ENCODE measurements around the gene MAP3K15. TPM values are rescaled to one million over a fixed set of nuclear protein-coding genes. Genes with fewer than 3 reads are reported as not detected.
A peak's percentile ranks its signal among the peaks of the same experiment; 100 is the strongest.

MAP3K15 gene
- 2.6 TPM for polyA plus RNA-seq (2013, experiment 1 of 2)
- polyA plus RNA-seq (2013, experiment 2 of 2): 2.8 TPM

GRCh38 chrX:19514791-19515614, at the start of gene MAP3K15:
Gene MAP3K15, minus strand, starts transcription at chrX:19515508. Its CDS starts 247 bp downstream, at chrX:19515261.
- H3K9me3 ChIP-seq (ENCODE audit: control insufficient read depth, low read length): no peaks in the 10 kb centered on the region
- H3K27ac ChIP-seq (ENCODE audit: low read depth, low read length, severe bottlenecking): no peak within 1 kb of the TSS
- peak within 1 kb of the TSS; percentile 21 for H3K4me3 ChIP-seq (ENCODE audit: extremely low read depth, insufficient read depth, low read length, poor library complexity, severe bottlenecking)
- no peaks in the 10 kb centered on the region for H3K36me3 ChIP-seq (ENCODE audit: control insufficient read depth, insufficient read depth, low read length)
- WGBS, 2 experiments (ENCODE audit: insufficient coverage in 2 of 2): 0% methylated on average over 5 to 15 of the region's 100 CpGs
- H3K4me1 ChIP-seq (ENCODE audit: control insufficient read depth, insufficient read depth, low read length, poor library complexity, severe bottlenecking): no peaks in the 10 kb centered on the region

DNA sequence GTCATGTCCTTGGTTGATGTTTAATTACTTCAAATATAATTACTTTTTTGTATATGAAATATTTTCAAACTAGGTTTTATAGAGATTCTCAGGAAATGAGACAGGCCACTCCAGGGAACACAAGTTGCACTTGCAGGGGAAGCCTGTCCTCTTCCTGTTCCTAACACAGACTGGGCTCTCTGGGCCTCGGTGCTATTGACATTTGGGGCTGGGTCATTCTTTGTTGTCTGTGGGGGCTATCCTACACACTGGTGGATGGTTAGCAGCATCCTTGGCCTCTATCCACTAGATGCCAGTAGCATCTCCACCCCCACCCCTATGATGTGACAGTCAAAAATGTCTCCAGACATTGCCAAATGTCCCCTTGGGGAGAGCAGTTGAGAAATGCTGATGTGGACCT, 49.3 kb upstream of the MAP3K15 start:
- Histone ChIP-seq H3K27ac (ENCODE audit: low read depth, low read length, severe bottlenecking) (no peak overlapping the region), H3K9me3 (ENCODE audit: control insufficient read depth, low read length) (no peaks in the 10 kb centered on the region), H3K4me1 (ENCODE audit: control insufficient read depth, insufficient read depth, low read length, poor library complexity, severe bottlenecking) (peaks cover 6% of the 10 kb centered on the region), H3K4me3 (ENCODE audit: extremely low read depth, insufficient read depth, low read length, poor library complexity, severe bottlenecking) (no peak overlapping the region), H3K36me3 (ENCODE audit: control insufficient read depth, insufficient read depth, low read length) (no peaks in the 10 kb centered on the region)
- no CpG with 5 or more reads among the region's 1 CpG for WGBS, 2 experiments (ENCODE audit: insufficient coverage in 2 of 2)

DNA sequence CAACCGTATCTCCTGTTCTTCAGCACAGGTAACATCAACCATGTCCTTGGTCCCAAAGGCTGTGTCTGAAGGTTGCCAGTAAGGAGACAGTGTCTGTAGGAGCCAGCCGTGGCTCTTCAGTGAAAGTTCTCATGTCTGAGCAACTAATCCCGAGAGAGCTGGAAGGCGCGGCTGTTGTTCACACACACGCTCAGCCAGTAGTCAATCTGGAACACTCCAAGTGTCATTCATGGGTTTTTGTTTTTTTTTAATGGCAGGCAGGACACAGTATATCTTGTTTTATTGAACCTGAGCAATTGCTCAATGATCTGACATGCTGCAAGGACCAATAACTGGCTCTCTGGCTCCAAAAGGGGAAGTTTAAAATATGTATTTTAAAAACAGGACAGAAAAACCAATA, 48.4 kb upstream of the MAP3K15 start:
- H3K27ac ChIP-seq (ENCODE audit: low read depth, low read length, severe bottlenecking): no peak overlapping the region
- H3K36me3 ChIP-seq (ENCODE audit: control insufficient read depth, insufficient read depth, low read length): no peaks in the 10 kb centered on the region
- H3K4me1 ChIP-seq (ENCODE audit: control insufficient read depth, insufficient read depth, low read length, poor library complexity, severe bottlenecking): peaks cover 6% of the 10 kb centered on the region
- 100% methylated on average over 1 to 5 of the region's 6 CpGs for WGBS, 2 experiments (ENCODE audit: insufficient coverage in 2 of 2)
- H3K4me3 ChIP-seq (ENCODE audit: extremely low read depth, insufficient read depth, low read length, poor library complexity, severe bottlenecking): no peak overlapping the region
- H3K9me3 ChIP-seq (ENCODE audit: control insufficient read depth, low read length): no peaks in the 10 kb centered on the region

GRCh38 chrX:19563327-19563726, 48.0 kb upstream of the MAP3K15 start:
- H3K9me3 ChIP-seq (ENCODE audit: control insufficient read depth, low read length): no peaks in the 10 kb centered on the region
- WGBS, 2 experiments (ENCODE audit: insufficient coverage in 2 of 2): 94 to 98% methylated on average over 7 to 8 of the region's 10 CpGs
- H3K36me3 ChIP-seq (ENCODE audit: control insufficient read depth, insufficient read depth, low read length): no peaks in the 10 kb centered on the region
- no peak overlapping the region for H3K27ac ChIP-seq (ENCODE audit: low read depth, low read length, severe bottlenecking)
- H3K4me3 ChIP-seq (ENCODE audit: extremely low read depth, insufficient read depth, low read length, poor library complexity, severe bottlenecking): no peak overlapping the region
- peaks cover 6% of the 10 kb centered on the region for H3K4me1 ChIP-seq (ENCODE audit: control insufficient read depth, insufficient read depth, low read length, poor library complexity, severe bottlenecking)

DNA sequence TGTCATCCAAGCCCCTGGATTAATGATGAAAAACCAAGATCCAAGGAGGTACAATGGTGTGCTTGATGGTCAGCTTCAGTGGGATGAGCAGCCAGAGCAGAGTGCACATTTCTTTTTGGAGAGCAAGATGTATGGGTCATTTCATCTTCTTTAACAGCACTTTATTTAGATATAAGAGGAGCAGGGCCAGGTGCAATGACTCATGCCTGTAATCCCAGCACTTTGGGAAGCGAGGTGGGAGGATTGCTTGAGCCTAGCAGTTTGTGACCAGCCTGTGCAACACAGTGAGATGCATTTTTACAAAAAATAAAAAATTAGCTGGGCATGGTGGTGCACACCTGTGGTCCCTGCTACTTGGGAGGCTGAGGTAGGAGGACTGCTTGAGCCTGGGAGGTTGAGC, 45.3 kb upstream of the MAP3K15 start:
- whole genome bisulfite sequencing, 2 experiments (ENCODE audit: insufficient coverage in 2 of 2): 100% methylated on average over 1 of the region's 1 CpG; no CpG with 5 or more reads in 1 of the 2 experiments

GRCh38 chrX:19557822-19558221, 42.5 kb upstream of the MAP3K15 start:
- H3K36me3 ChIP-seq (ENCODE audit: control insufficient read depth, insufficient read depth, low read length): no peaks in the 10 kb centered on the region
- H3K4me3 ChIP-seq (ENCODE audit: extremely low read depth, insufficient read depth, low read length, poor library complexity, severe bottlenecking): no peak overlapping the region
- H3K4me1 ChIP-seq (ENCODE audit: control insufficient read depth, insufficient read depth, low read length, poor library complexity, severe bottlenecking): no peaks in the 10 kb centered on the region
- no peaks in the 10 kb centered on the region for H3K9me3 ChIP-seq (ENCODE audit: control insufficient read depth, low read length)
- WGBS, 2 experiments (ENCODE audit: insufficient coverage in 2 of 2): no CpG with 5 or more reads among the region's 2 CpGs
- no peak overlapping the region for H3K27ac ChIP-seq (ENCODE audit: low read depth, low read length, severe bottlenecking)

More for the DNA sequence above, 45.3 kb upstream of the MAP3K15 start:
- H3K4me1 ChIP-seq (ENCODE audit: control insufficient read depth, insufficient read depth, low read length, poor library complexity, severe bottlenecking): no peaks in the 10 kb centered on the region
- no peaks in the 10 kb centered on the region for H3K36me3 ChIP-seq (ENCODE audit: control insufficient read depth, insufficient read depth, low read length)
- H3K4me3 ChIP-seq (ENCODE audit: extremely low read depth, insufficient read depth, low read length, poor library complexity, severe bottlenecking): no peak overlapping the region
- no peak overlapping the region for H3K27ac ChIP-seq (ENCODE audit: low read depth, low read length, severe bottlenecking)
- no peaks in the 10 kb centered on the region for H3K9me3 ChIP-seq (ENCODE audit: control insufficient read depth, low read length)

GRCh38 chrX:19556202-19556601, 40.9 kb upstream of the MAP3K15 start:
- no peak overlapping the region for H3K4me3 ChIP-seq (ENCODE audit: extremely low read depth, insufficient read depth, low read length, poor library complexity, severe bottlenecking)
- H3K27ac ChIP-seq (ENCODE audit: low read depth, low read length, severe bottlenecking): no peak overlapping the region
- WGBS, 2 experiments (ENCODE audit: insufficient coverage in 2 of 2): 100% methylated on average over 1 of the region's 4 CpGs; no CpG with 5 or more reads in 1 of the 2 experiments
- H3K4me1 ChIP-seq (ENCODE audit: control insufficient read depth, insufficient read depth, low read length, poor library complexity, severe bottlenecking): no peaks in the 10 kb centered on the region
- H3K36me3 ChIP-seq (ENCODE audit: control insufficient read depth, insufficient read depth, low read length): no peaks in the 10 kb centered on the region
- no peaks in the 10 kb centered on the region for H3K9me3 ChIP-seq (ENCODE audit: control insufficient read depth, low read length)

- H3K27ac ChIP-seq (ENCODE audit: low read depth, low read length, severe bottlenecking): no peak overlapping the region
- WGBS, 2 experiments (ENCODE audit: insufficient coverage in 2 of 2): 89 to 94% methylated on average over 3 of the region's 5 CpGs
- no peaks in the 10 kb centered on the region for H3K9me3 ChIP-seq (ENCODE audit: control insufficient read depth, low read length)
- H3K4me1 ChIP-seq (ENCODE audit: control insufficient read depth, insufficient read depth, low read length, poor library complexity, severe bottlenecking): no peaks in the 10 kb centered on the region
- no peaks in the 10 kb centered on the region for H3K36me3 ChIP-seq (ENCODE audit: control insufficient read depth, insufficient read depth, low read length)
- no peak overlapping the region for H3K4me3 ChIP-seq (ENCODE audit: extremely low read depth, insufficient read depth, low read length, poor library complexity, severe bottlenecking)
These were observed 40.4 kb upstream of the MAP3K15 start for GRCh38 chrX:19555683-19556082.

DNA sequence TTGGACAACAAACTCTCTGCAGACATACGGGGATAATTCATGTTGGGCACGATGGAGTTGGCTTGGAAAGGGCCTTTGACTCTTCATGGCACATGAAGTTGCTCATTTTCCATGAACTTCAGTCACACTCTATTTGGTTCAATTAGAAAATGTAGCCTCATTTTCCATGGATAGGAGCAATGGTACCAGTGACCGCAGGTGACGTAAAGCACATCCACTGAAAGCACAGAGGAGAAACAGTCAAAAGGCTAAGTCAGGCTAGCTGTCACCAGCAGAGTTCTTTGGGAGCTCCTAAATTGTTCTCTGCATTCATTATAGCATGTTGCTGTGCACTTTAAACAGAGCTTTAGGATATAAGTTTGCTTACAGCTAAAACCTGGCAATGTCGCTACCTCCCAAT, 39.9 kb upstream of the MAP3K15 start:
- Histone ChIP-seq H3K27ac (ENCODE audit: low read depth, low read length, severe bottlenecking) (no peak overlapping the region), H3K4me3 (ENCODE audit: extremely low read depth, insufficient read depth, low read length, poor library complexity, severe bottlenecking) (no peak overlapping the region), H3K4me1 (ENCODE audit: control insufficient read depth, insufficient read depth, low read length, poor library complexity, severe bottlenecking) (no peaks in the 10 kb centered on the region), H3K9me3 (ENCODE audit: control insufficient read depth, low read length) (no peaks in the 10 kb centered on the region), H3K36me3 (ENCODE audit: control insufficient read depth, insufficient read depth, low read length) (no peaks in the 10 kb centered on the region)
- 90 to 95% methylated on average over 2 to 4 of the region's 5 CpGs for WGBS, 2 experiments (ENCODE audit: insufficient coverage in 2 of 2)

GRCh38 chrX:19554786-19555185, 39.5 kb upstream of the MAP3K15 start:
- Histone ChIP-seq H3K27ac (ENCODE audit: low read depth, low read length, severe bottlenecking) (no peak overlapping the region), H3K4me3 (ENCODE audit: extremely low read depth, insufficient read depth, low read length, poor library complexity, severe bottlenecking) (no peak overlapping the region), H3K9me3 (ENCODE audit: control insufficient read depth, low read length) (no peaks in the 10 kb centered on the region), H3K4me1 (ENCODE audit: control insufficient read depth, insufficient read depth, low read length, poor library complexity, severe bottlenecking) (no peaks in the 10 kb centered on the region), H3K36me3 (ENCODE audit: control insufficient read depth, insufficient read depth, low read length) (no peaks in the 10 kb centered on the region)
- WGBS, 2 experiments (ENCODE audit: insufficient coverage in 2 of 2): no CpG with 5 or more reads among the region's 3 CpGs

- no peaks in the 10 kb centered on the region for H3K4me1 ChIP-seq (ENCODE audit: control insufficient read depth, insufficient read depth, low read length, poor library complexity, severe bottlenecking)
- no peak overlapping the region for H3K27ac ChIP-seq (ENCODE audit: low read depth, low read length, severe bottlenecking)
- H3K4me3 ChIP-seq (ENCODE audit: extremely low read depth, insufficient read depth, low read length, poor library complexity, severe bottlenecking): no peak overlapping the region
- no peaks in the 10 kb centered on the region for H3K9me3 ChIP-seq (ENCODE audit: control insufficient read depth, low read length)
- WGBS, 2 experiments (ENCODE audit: insufficient coverage in 2 of 2): 89% methylated on average over 3 of the region's 6 CpGs; no CpG with 5 or more reads in 1 of the 2 experiments
- H3K36me3 ChIP-seq (ENCODE audit: control insufficient read depth, insufficient read depth, low read length): peaks cover 11% of the 10 kb centered on the region
These were observed 37.5 kb upstream of the MAP3K15 start for GRCh38 chrX:19552793-19553192.

All from mesodermal cell (in vitro differentiated cells).